IMR-90 (cell line): ENCODE data around the gene CALN1. TPM values are rescaled to one million over a fixed set of nuclear protein-coding genes. Genes with fewer than 3 reads are reported as not detected.

Experiments
- ATAC-seq: fragments of 200-7000 bp; cut with Tn5 transposase; 2 replicates; pipeline ENCODE4 v1.9.1; 2020; ENCODE audit warnings: low read depth, mild to moderate bottlenecking, moderate library complexity
- BruUV-seq: library from RNA; stranded (reverse); fragments of 400-500 nt; replicated peaks from 2 replicates; lab custom pipeline; 2021; lab: Mats Ljungman, UMichigan
- CTCF ChIA-PET: fragments of 300-600 bp; formaldehyde crosslinking; extraction: SDS; loops from one replicate; lab custom pipeline; 2021; ENCODE audit warnings: antibody characterized with exemption; lab: Yijun Ruan, JAX
- POLR2A ChIA-PET: fragments of 300-600 bp; sonication (Branson Sonifier 250); formaldehyde crosslinking; loops from one replicate; lab custom pipeline; 2022; ENCODE audit warnings: antibody characterized with exemption; ENCODE audit not compliant: unreplicated experiment; lab: Charles Lee
- DNase-seq: peaks from one replicate; pipeline ENCODE4 v3.0.0; 2013
- H2AFZ ChIP-seq: replicated peaks from 2 replicates; pipeline ENCODE3; 2013; ENCODE audit warnings: low read length, mild to moderate bottlenecking; ENCODE audit not compliant: poor library complexity
- H2AK5ac ChIP-seq: 2 replicates; pipeline ENCODE4 v1.6.1; 2013; ENCODE audit warnings: low read depth, low read length, inconsistent platforms
- H2AK9ac ChIP-seq: replicated peaks from 2 replicates; pipeline ENCODE3; 2013; ENCODE audit warnings: mild to moderate bottlenecking, low read depth, low read length, moderate library complexity; ENCODE audit not compliant: poor library complexity
- H2BK120ac ChIP-seq: 2 replicates; pipeline ENCODE4 v1.6.1; 2013; ENCODE audit warnings: low read depth, low read length, inconsistent platforms
- H2BK15ac ChIP-seq: 3 replicates; pipeline ENCODE4 v1.6.1; 2013; ENCODE audit warnings: low read depth, low read length, inconsistent platforms
- H2BK20ac ChIP-seq: 2 replicates; pipeline ENCODE4 v1.6.1; 2013; ENCODE audit warnings: low read depth, mild to moderate bottlenecking, inconsistent platforms, low read length, moderate library complexity
- H2BK5ac ChIP-seq: 2 replicates; pipeline ENCODE4 v1.6.1; 2013; ENCODE audit warnings: mild to moderate bottlenecking, low read depth, low read length, inconsistent platforms; ENCODE audit not compliant: poor library complexity, severe bottlenecking
- H3K14ac ChIP-seq: replicated peaks from 2 replicates; pipeline ENCODE4 v1.6.1; 2013; ENCODE audit warnings: low read depth, low read length, inconsistent platforms
- H3K18ac ChIP-seq: 2 replicates; pipeline ENCODE4 v1.6.1; 2013; ENCODE audit warnings: low read depth, low read length, control low read depth
- H3K23ac ChIP-seq: 2 replicates; pipeline ENCODE4 v1.6.1; 2013; ENCODE audit warnings: low read depth, low read length, inconsistent platforms
- H3K27ac ChIP-seq: 2 replicates; pipeline ENCODE4 v1.5.1; 2013; ENCODE audit warnings: mild to moderate bottlenecking, control low read depth, low read length; ENCODE audit not compliant: insufficient read depth
- H3K27me3 ChIP-seq: 2 replicates; pipeline ENCODE4 v1.6.1; 2013; ENCODE audit warnings: low read length; ENCODE audit not compliant: control insufficient read depth, insufficient read depth
- H3K36me3 ChIP-seq: 2 replicates; pipeline ENCODE4 v1.6.1; 2013; ENCODE audit warnings: low read length, mixed read lengths; ENCODE audit not compliant: control insufficient read depth, insufficient read depth
- H3K4ac ChIP-seq: 2 replicates; pipeline ENCODE4 v1.6.1; 2013; ENCODE audit warnings: low read depth, low read length, inconsistent platforms
- H3K4me1 ChIP-seq: 2 replicates; pipeline ENCODE4 v1.6.1; 2013; ENCODE audit warnings: low read length, mixed read lengths; ENCODE audit not compliant: control insufficient read depth, insufficient read depth
- H3K4me2 ChIP-seq: 2 replicates; pipeline ENCODE4 v1.6.1; 2013; ENCODE audit warnings: low read depth, mild to moderate bottlenecking, control low read depth, low read length, moderate library complexity
- H3K4me3 ChIP-seq: 2 replicates; pipeline ENCODE4 v1.5.1; 2013; ENCODE audit warnings: low read depth, mild to moderate bottlenecking, control low read depth, low read length, moderate library complexity; ENCODE audit not compliant: insufficient read depth
- H3K56ac ChIP-seq: 2 replicates; pipeline ENCODE4 v1.6.1; 2013; ENCODE audit warnings: low read length, inconsistent platforms; ENCODE audit not compliant: insufficient read depth; ENCODE audit errors: extremely low read depth
- H3K79me1 ChIP-seq, 2 experiments: 2 replicates each; pipeline ENCODE4 v1.6.1; 2013; ENCODE audit warnings: low read length in 2 of 2, inconsistent platforms in 1 of 2, low read depth in 1 of 2
- H3K9ac ChIP-seq: 2 replicates; pipeline ENCODE4 v1.6.1; 2013; ENCODE audit warnings: low read depth, low read length, control low read depth
- H3K9me1 ChIP-seq: 2 replicates; pipeline ENCODE4 v1.6.1; 2013; ENCODE audit warnings: low read length, inconsistent platforms; ENCODE audit not compliant: insufficient read depth
- H3K9me3 ChIP-seq: 2 replicates; pipeline ENCODE4 v1.6.1; 2013; ENCODE audit warnings: low read length; ENCODE audit not compliant: control insufficient read depth, insufficient read depth
- H4K20me1 ChIP-seq: 2 replicates; pipeline ENCODE4 v1.6.1; 2013; ENCODE audit warnings: low read length, inconsistent platforms; ENCODE audit not compliant: insufficient read depth
- H4K5ac ChIP-seq: 2 replicates; pipeline ENCODE4 v1.6.1; 2013; ENCODE audit warnings: mild to moderate bottlenecking, low read depth, low read length, control low read depth
- H4K8ac ChIP-seq, 2 experiments: 2 replicates each; pipeline ENCODE4 v1.6.1; 2013; ENCODE audit warnings: low read depth in 2 of 2, low read length in 2 of 2, control low read depth in 1 of 2, inconsistent platforms in 1 of 2
- H4K91ac ChIP-seq: 2 replicates; pipeline ENCODE4 v1.6.1; 2013; ENCODE audit warnings: low read depth, low read length, inconsistent platforms; ENCODE audit not compliant: insufficient read depth
- FOS ChIP-seq: fragments of 150-350 bp; IDR thresholded peaks from 2 replicates; pipeline ENCODE4 v1.6.1; 2016; ENCODE audit warnings: low read depth, low read length
- MAFK ChIP-seq: IDR thresholded peaks from 2 replicates; pipeline ENCODE4 v1.6.1; 2012; ENCODE audit warnings: low read depth, low read length, improper control_type of control experiment
- MAZ ChIP-seq: IDR thresholded peaks from 2 replicates; pipeline ENCODE4 v1.6.1; 2012; ENCODE audit warnings: low read depth, mild to moderate bottlenecking, low read length, improper control_type of control experiment, moderate library complexity, borderline replicate concordance
- NFE2L2 ChIP-seq: fragments of 150-350 bp; IDR thresholded peaks from 2 replicates; pipeline ENCODE4 v1.6.1; 2016; ENCODE audit warnings: low read depth, mild to moderate bottlenecking, low read length
- RAD21 ChIP-seq: IDR thresholded peaks from 2 replicates; pipeline ENCODE4 v1.6.1; 2012; ENCODE audit warnings: low read length, improper control_type of control experiment
- RCOR1 ChIP-seq: IDR thresholded peaks from 2 replicates; pipeline ENCODE4 v1.6.1; 2012; ENCODE audit warnings: mild to moderate bottlenecking, low read length, improper control_type of control experiment; ENCODE audit not compliant: insufficient replicate concordance
- WGBS, 2 experiments: methylation state at CpG; one replicate each; pipeline versions ENCODE4 v1.1.5 to v1.1.7; 2013; ENCODE audit warnings: missing lambda C conversion rate in 2 of 2; ENCODE audit not compliant: insufficient read length in 1 of 2; ENCODE audit errors: extremely low coverage in 2 of 2; 5-methylcytosine and 5-hydroxymethylcytosine counted together
- dilution Hi-C: fragments of 300-500 bp; cut with HindIII; formaldehyde crosslinking; loops from one replicate; pipeline ENCODE4 v1.14.3; 2018; ENCODE audit warnings: low sequenced_read_pairs; ENCODE audit not compliant: unreplicated experiment
- in situ Hi-C: fragments of 300-500 bp; cut with MboI; formaldehyde crosslinking; loops from 3 replicates; pipeline ENCODE4 v1.14.3; 2019; ENCODE audit warnings: low sequenced_read_pairs, inconsistent platforms, mixed read lengths
- intact Hi-C: fragments of 100-400 bp; cut with micrococcal nuclease; formaldehyde crosslinking; loops from 2 replicates; pipeline ENCODE4 v1.10.0; 2022
- polyA plus RNA-seq, 3 experiments: library from polyadenylated mRNA; depleted of rRNA; stranded (reverse); fragments of >200 nt; gene quantifications; 2 replicates each; pipeline ENCODE4 v1.2.3, GENCODE V29; 2012; ENCODE audit warnings: low replicate concordance in 1 of 3
- total RNA-seq: library from RNA; depleted of rRNA; stranded (reverse); fragments of >200 nt; gene quantifications from 2 replicates; pipeline ENCODE4 v1.2.3, GENCODE V29; 2012

CALN1 gene
- total and polyA plus RNA-seq, 2 of the 4 experiments (the other 2 are of a cell fraction) = not detected

DNA sequence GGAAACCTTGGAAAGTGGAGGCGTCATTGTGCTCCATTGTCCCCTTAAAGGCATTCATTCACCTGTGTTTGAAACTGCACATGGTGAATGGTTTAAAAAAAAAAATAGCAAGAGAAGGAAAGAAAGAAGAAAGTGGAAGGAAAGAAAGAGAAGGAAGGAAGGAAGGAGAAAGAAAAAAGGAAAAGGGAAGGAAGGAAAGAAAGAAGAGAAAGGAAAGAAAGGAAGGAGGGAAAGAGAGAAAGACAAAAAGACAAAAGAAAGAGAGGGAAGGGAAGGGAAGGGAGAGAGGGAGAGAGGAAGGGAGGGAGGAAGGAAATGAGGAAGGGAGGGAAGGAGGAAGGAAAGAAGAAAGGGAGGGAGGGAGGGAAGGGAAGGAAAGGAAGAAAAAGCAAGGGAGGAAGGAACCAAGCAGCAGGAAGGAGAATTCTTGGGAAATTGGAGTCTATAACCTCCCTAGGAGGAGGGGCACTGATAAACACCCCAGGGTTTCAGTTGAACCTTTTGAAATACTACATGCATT, 66.9 kb downstream of the CALN1 start:
- no TSS peak for BruUV-seq
- H3K27me3 ChIP-seq = no peaks in the 10 kb centered on the region
- H3K9me1 ChIP-seq = no peaks in the 10 kb centered on the region
- CTCF ChIA-PET = no interaction called here
- WGBS, 2 experiments = no CpG with 5 or more reads among the region's 1 CpG
- H2AK9ac ChIP-seq = no peak overlapping the region
- dilution Hi-C loops = no loop called here
- no peak overlapping the region for H2BK120ac ChIP-seq
- TF ChIP-seq MAZ (no peak), RAD21 (no peak), RCOR1 (no peak), NFE2L2 (no peak), FOS (no peak), MAFK (no peak)
- H4K91ac ChIP-seq = no peak overlapping the region
- no peaks in the 10 kb centered on the region for H3K4me1 ChIP-seq
- no peak overlapping the region for H2BK15ac ChIP-seq
- no peak overlapping the region for H3K27ac ChIP-seq
- H3K18ac ChIP-seq = no peak overlapping the region
- H3K4me2 ChIP-seq = no peak overlapping the region
- no peak overlapping the region for H4K8ac ChIP-seq
- H2BK5ac ChIP-seq = no peak overlapping the region
- POLR2A ChIA-PET = no interaction called here
- no peak overlapping the region for H3K9ac ChIP-seq
- H3K36me3 ChIP-seq = no peaks in the 10 kb centered on the region
- H3K23ac ChIP-seq = no peak overlapping the region
- 0 out of 2 replicates have a peak, but pooled peaks cover 4% of the 10 kb centered on the region for H3K9me3 ChIP-seq
- no peaks in the 10 kb centered on the region for H4K20me1 ChIP-seq
- H2BK20ac ChIP-seq = no peak overlapping the region
- H2AK5ac ChIP-seq = no peak overlapping the region
- no peak overlapping the region for H3K4ac ChIP-seq
- no peak overlapping the region for H3K14ac ChIP-seq
- in situ Hi-C loops = no loop called here
- DNase-seq (no peak), ATAC-seq (no peak)
- no peaks in the 10 kb centered on the region for H3K79me1 ChIP-seq
- H4K5ac ChIP-seq = no peak overlapping the region
- H3K4me3 ChIP-seq = no peak overlapping the region
- H3K56ac ChIP-seq = no peak overlapping the region
- no peak overlapping the region for H2AFZ ChIP-seq
- intact Hi-C loops = no loop called here
